NCI-H2029 treated with DMSO at 0.1 percent for 48 hours (cell line): Measurements from ENCODE around the gene MRPS15.
A peak's percentile ranks its signal among the peaks of the same experiment; 100 is the strongest.
"Not testable (repeated sequence)": the region's sequence is repeated elsewhere in the genome, so short reads cannot be mapped to it uniquely, and the experiment has no call there.

Experiments
- DNase-seq: peaks from one replicate; lab custom pipeline; 2025; lab: John Stamatoyannopoulos, UW

MRPS15 gene

DNA sequence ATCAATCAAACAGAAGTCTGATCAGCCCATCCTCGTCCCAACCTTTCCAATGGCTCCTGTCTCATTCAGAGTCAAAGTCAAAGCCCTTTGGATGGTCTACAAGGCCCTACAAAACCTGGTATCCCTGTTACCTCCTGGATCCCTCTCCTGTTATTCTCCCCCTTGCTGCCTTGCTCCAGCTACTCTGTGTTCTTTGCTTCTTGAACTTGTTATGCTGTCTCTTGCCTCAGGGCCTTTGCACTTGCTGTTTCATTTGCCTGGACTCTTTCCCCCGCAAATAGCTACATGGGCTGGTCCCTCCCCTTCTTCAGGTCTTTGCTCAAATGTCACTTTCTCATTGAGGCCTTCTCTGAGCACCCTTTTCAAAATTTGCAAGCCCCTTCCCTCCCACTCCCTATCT, 19.9 kb upstream of the MRPS15 start:
- DNase-seq = no peak

DNA sequence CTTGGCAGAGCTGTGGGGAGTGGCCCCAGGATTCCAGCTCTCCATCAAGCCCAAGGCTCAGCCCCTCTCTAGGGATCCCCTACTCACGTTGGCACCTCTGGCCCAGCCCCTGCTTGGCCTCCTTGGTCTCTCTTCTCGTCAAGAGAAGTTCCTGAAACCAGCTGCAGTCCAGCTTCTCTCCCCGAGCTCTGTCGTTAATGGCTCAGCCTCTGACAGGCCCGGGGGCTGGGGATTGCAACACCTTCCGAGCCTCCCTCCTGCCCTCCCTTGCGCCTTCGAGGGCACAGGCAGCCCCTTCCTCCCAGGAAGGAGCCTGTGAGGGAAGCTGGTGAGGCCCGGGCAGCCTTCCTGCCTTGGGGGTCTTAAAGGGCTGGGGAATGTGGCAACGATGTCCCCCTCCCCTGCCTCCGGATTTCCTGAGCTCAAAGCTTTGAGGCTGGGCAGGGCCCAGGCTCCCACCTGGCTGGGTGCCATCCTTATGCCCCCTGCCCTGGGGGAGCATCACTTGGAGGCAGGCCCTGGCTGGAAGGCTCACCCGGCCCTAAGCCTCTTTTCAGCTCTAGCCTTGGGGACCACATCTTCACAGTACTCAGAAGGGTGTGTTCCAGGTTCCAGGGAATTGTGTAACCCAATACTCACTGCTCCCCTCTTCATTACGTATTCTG, 18.7 kb upstream of the MRPS15 start, which contains the start of gene CSF3R:
TSS of gene CSF3R (minus strand) at position 190 of the 665 bp plus-strand sequence. CDS start 3,417 bp downstream, outside the sequence.
- no peak for DNase-seq

DNA sequence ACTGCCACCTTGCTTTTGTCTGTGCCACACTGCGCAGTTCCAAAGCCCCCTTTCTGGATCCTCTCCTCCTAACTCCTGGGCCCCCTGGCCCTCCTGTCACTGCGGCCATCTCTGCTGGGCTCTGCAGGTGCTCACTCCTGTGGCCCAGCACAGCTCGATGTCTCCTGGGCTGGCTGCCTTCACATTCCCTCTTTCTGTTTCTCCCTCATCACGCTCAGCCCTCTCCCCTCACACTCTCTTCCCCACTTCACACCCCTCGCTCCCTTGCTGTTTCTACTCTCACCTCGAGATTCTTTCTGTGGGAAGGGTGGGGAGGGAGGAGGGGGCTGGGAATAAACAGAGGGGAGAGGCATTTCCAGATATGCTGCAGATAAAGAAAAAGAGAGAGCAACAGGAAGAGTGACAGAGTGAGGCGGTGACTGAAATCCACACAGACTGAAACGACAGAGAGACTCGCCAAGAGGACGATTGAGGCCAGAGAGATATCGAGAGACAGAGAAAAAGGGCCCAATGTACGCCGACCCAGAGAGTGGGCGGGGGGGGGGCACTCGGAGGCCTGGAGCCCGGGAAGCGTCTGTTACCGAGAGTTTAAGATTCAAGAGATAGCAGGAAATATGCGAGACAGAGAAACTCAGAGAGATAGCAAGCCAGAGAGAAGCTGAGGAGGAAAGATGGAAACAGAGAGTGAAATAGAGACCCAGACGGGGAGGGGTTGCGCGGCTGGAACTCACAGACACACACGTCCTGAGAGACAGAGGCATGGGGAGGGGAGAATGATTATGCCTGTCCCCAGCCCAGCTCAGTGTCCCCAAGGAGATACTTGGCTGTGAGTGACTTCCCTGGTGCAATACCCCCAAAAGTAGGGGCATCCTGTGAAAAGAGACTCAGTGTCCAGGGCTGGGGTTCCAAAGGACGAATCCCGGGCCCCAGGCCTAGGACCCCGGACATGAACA, 17.9 kb upstream of the MRPS15 start:
- DNase-seq = no peak

DNA sequence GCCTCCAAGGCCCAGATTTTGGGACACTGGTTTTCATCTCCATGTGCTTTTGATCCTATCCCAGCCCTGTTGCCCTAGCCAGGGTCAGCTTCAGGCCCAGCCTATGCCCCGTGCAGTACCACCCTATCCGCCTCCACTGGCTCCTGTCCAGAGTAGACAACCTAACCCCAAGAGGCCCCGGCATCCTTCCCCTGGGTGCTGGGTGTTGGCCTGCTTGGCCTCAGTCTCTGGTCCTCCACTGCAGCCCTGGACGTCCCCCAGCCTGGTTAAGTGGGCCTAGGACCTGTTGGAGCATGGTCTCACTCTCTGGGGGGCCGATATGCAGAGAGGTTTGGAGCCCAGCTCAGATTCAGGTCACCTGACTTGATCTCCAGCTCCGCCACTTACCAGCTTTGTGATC, 16.9 kb upstream of the MRPS15 start:
- DNase-seq = no peak

DNA sequence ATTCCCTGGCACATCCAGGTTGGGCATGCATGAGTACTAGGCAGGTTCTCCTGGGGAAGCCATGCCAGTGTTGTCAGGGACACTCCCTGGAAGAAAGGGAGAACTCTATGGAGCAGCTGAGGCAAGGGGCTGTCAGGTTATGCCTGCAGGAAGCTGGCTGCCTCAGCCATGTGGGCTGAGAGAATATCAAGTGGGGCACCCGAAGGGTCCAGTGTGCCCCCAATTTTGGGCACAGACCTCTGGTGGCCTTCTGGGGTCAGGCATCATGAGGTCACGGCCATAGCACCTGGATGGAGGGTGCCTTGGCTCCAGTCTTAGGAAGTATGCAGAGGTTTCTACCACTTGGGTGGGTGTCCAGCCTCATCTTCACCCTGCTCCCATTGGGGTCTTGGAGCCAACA, 16.0 kb upstream of the MRPS15 start:
- DNase-seq = no peak

DNA sequence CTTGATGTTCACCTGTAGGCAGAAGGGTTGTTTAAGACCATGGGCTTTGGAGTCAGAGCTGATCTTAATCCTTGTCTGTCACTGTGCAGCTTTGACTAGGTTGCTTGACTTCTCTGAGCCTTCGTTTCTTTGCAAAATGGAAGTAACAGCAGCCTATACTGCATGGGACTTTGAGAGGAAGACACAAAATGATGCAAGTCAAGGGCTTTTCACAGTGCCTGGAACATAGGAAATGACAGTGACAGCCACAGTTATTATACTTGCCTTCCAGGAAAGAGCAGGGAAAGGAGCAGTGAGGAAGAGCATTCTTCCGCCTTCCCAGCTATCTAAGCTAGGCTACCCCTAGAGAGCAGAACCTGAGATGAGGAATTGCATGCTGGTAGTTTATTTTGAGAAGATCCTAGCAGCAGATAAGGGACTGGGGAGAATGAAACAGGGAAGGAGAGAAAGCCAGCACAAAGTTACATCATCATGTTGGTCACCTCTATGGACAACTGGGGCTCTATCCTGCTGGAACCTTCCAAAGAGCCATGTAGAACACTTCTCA, 15.4 kb upstream of the MRPS15 start:
- no peak for DNase-seq

DNA sequence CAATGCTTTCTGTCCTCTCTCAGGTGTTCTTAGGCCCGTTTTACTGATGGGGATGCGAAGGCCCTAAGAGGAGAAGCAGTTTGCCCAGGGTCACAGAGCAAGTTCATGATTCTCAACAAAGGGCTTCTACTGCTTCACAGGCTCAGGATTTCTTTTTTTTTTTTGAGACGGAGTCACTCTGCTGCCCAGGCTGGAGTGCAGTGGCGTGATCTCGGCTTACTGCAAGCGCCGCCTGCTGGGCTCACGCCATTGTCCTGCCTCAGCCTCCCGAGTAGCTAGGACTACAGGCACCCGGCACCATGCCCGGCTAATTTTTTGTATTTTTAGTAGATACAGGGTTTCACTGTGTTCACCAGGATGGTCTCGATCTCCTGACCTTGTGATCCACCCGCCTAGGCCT, 13.4 kb upstream of the MRPS15 start:
- DNase-seq = not testable (repeated sequence)

DNA sequence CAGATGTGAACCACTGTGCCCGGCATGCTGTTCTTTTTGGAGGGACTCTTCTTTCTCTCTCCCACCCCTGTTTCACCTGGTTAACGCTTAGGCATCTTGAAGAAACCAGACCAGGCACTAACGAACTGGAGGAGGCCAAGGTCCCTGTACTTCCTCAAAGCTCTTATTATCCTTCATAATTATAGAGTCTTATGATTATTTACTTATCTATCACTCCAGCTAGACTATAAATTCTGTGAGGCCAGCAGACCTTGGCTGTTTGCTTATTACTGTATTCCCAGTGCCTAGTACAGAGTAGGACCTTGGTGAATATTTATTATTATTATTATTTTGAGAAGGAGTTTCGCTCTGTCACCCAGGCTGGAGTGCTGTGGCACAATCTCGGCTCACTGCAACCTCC, 12.8 kb upstream of the MRPS15 start:
- no peak for DNase-seq

DNA sequence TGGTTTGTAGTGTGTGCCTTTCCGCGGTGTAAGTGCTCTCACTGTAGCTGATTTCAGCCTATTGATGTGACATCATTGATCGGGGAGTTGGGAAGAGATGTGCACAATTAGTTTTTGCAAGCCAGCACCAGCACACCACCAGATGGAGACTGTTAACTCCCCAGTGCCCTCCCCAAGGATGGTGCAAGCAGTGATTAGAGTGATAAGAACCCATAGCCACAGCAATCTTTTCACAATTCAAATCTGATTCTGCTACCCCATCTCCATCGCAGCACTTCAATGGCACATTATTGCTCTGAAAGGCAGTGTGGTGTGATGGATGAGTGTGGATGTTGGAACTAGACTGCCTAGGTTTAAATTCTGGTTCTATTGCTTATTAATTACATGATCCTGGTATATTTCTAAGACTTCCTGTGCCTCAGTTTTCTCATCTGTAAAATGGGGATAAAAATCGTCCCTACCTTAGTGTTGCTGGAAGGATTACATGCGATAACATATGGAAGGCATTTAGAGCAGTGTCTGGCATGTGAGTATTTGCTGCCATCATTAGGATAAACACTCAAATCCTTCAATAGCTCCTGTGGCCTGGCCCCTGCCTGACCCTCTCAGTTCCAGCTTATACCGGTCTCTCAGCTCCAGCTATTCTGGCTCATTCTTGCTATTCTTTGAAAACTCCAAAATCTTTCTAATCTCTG, 11.9 kb upstream of the MRPS15 start:
- DNase-seq = peak; percentile 87

DNA sequence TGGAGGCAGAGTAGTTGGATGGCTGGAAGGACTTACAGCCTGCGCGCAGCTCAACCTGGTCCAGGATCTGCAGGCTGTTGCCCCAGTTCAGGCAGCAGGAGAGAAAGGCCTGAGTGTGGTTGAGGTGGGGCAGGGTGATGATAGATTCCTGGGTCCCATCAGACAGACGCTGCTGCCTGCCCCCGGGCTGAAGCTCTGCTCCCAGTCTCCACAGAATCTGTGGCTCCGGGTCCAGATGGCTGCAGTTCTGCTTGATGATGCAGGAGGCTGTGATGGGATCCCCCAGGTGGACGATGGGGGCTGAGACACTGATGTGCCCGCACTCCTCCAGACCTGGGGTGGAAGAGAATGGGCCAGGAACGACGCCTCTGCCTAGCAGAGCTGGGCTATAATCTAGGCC, 11.2 kb upstream of the MRPS15 start:
- DNase-seq = no peak

DNA sequence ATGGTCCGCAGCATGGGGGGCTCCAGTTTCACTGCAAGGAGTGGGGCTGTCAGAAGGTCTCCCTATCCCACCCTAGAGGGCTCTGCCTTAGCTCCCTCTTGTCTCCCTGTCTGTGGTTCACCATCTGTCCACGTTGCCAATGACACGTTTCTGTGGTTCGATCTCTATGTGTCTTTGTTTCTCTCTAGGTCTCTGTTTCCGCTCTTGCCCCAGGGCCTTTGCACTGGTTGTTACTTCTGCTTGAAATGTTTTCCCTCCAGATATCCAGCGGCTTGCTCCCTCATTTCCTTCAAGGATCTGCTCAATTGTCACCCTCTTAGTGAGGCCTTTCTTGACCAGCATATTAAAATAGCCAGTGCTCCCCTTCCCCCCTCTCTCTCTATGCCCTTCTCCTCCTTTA, 8.5 kb upstream of the MRPS15 start:
- DNase-seq = no peak

DNA sequence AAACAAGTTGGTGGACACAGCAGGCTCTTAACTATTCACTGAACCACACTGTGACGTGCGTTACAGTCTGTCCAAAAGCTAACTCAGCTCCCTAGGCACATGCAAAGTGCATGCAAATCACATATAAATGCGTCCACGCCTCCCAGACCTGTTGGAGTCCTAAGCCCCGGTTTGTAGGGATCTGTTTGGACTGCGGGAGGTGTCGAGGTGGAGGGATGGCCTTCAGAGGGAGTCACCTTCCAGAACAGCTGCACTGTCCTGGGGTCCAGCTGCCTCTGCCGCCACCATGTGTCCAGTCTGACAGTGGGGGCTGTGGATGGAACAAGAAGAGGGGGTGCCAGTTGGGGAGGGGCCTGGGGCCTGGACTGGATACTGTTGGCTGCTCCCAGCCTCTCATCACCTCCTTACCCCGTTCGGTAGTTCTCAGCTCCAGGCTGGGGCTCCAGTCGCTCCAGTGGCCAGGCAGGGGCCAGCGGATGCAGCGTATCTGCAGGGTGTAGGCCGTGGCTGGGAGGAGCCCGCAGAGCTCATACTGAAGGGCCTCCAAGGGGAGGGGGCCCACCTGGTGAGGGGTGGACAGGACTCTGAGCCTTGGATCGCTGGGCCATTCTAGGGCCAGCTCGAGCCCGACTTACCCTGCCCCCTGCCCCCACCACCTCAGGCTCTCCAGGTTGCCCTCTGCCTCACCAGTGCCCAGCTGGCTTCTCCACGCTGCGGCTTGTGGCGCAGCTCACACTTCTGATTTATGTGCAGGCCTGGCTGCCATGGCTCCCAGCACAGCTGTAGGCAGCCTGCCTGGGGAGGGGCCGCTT, 7.9 kb upstream of the MRPS15 start:
- no peak for DNase-seq

DNA sequence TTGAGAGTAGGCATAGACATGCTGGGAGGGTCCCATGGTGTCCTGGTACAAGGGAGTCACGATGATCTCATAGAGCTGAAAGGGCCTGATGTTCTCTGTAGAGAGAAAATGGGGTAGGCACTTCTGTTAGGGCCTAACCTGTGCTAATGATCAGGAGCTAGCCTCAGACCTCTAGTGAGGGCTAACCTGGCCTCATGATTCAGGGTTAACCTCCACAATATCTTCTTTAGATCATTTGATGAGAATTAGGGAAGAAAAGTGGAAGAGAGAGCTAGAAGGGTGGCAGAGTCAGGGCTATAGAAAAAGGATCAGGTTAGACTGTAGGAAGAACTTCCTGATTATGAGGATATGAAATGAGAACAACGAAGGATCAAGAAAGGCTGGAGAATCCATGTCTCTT, 5.0 kb upstream of the MRPS15 start:
- DNase-seq = no peak

DNA sequence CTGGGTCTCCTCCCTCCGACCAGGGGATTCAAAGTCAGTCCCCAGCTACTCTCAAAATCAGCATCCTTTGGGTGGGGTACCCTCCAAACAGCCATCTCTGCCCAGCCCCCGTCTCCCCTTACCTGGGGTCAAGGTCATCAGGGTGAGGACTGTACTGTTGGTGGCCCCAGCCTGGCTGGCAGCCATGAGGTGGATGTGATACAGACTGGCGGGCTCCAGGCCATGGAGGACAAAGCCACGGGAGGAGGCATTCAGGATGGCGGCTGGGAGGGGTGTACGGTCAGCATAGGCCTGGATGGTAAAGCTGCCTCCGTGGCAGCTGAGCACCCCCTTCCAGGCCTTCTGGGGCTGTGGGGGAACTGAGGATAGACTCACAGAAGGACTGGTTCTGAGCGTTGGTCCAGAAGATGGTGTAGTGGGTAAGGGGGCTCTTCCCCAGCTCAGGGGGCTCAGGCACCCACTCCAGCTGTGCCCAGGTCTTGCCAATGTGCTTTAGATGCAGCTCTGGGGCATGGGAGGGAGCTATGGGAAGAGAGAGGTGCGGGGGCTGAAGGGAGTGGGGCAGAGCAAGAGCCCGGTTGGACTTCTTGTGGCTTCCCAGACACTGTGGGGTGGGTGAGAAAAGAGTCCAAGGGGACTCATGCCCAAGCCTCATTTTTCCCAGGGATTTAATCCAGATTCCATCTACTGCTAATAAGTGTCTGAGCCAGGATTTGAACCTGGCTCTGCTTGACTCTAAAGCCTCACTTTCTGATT, 3.7 kb upstream of the MRPS15 start:
- no peak for DNase-seq

DNA sequence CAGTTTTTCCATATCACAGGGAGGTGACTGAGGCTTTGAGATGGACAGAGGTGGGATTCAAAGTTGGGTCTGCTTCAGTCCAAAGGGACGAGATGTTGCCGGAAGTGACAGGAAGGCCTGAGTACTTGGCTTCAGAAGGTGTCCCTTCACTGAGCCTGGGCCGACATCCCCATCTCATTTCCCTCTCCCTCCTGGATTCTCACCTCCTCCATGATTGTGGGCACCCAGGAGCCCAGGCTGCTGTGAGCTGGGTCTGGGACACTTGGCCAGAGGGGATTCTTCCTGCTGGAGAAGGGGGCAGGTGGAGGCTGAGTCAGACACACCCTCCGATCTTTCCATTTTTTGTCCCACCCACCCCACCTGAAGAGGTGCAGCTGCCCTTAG, 2.8 kb upstream of the MRPS15 start:
- DNase-seq = no peak

DNA sequence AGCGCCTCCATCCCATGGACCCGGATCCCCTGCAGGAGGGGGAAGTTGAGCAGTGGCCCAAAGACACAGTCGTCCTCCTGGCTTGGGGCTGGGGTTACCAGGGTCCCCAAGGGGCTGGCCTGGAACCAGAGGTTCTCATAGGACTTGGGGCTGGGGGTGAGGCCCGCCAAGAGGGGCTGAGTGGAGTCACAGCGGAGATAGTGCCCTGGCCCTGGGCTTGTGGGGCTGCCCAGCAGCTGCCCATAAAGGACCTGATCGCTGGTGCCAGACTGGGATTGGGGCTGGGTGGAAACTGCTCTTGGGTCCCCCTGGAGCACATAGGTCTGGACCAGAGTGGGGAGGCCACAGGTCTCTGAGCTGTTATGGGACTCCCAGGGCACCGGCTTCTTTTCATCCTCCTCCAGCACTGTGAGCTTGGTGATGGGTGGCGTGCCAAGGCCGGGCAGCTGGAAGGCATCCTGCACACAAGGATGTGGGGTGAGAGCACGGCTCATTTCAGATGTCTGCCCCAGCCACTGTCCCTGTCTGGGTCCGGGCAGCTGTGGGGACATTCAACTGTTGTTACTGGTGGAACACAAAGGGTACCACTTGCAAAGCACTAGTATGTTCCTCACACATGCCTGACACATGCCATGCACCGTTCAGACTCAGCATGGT, 2.3 kb upstream of the MRPS15 start:
- no peak for DNase-seq

DNA sequence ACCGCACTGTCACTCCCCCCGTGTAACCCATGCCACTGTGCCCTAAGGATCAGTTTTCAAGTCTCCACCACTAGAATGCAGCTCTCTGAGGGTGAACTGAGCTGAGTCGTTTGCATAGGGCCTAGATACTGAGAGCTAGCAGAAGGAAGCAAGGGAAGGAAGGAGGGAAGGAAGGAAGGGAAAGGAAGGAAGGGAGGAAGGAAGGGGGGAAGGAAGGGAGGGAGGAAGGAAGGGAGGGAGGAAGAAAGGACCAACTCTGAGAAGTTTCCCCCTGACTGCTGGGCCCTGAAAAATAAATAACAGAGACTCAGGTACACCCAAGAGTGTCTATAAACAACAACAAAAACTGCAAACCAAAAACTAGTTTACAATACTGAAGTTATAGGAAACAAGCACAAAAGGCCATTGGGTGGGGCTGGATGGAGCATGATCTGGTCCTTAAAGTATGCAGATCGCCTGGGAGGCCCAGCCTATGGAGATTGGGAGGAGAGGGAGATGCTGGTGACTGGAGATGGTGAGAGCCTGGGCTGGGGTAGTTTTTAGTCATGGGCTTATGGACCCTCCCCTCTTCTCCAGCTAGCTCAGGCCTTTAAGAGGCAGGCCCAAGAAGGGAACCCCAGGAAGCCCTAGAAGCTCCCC, 1.7 kb upstream of the MRPS15 start:
- no peak for DNase-seq

DNA sequence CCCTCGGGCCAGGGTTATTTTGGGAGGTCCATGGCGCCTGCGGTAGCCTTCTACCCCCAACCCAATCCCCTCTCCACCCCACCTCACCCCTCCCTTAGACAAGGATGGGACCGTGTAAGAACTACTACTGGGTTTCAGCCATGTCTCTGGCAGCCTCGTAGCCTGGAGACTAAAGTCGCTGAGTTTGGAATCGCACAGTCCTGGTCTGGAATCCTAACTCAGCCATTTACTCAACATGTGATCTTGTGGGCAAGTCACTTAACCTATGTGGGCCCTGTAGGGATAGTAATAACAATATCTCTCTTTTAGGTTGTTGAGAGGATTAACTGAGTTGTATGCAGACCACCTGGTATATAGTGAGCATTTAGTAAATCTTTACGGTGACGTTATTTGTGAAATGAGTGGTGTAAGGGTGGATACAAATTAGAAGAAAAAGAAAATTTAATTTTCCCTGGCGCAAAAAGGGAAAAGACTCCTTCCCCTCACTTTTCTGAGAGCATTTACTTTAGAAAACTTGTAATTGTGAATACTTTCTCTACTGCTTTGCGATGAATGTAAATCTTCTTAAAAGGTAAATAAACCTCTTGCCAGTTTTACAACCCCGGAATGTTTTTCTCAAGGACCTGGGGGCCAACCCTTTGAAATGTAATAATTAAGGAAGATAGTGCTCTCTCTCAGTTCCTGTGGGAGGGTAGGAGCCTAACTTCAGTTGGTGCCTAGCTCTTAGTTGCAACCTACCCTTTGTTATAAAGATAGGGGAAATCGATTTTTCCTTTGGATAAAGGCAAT, 615 bp upstream of the MRPS15 start:
- DNase-seq = peak; percentile 95

DNA sequence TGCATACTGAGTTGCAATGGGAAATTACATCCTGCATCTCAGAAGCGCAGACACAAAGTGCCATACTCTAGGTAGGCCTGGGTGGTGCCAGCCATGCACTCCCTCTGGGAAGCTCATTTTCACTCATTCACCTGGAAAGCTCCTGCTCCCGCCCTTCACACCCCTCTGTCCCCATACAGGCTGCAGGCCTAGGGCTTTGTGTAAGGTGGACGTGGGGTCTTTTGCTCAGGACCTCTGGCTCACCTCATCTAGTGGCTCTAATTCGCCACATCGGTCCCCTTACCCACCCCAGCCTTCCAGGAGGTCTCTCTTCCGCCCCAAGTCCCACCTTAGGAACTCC, 751 bp downstream of the MRPS15 start:
- DNase-seq = no peak
